DOHH2 (cell line): ENCODE measurements around the gene TIGD1.

Source experiments
- CTCF ChIP-seq: fragments of 200-600 bp; sonication (generic); IDR thresholded peaks from one replicate; pipeline ENCODE4 v1.5.1; 2014; ENCODE audit warnings: antibody characterized with exemption, mild to moderate bottlenecking, low read depth, low read length; ENCODE audit not compliant: poor library complexity, severe bottlenecking
- EZH2phosphoT487 ChIP-seq: fragments of 200-600 bp; sonication (generic); IDR thresholded peaks from 2 replicates; pipeline ENCODE4 v1.6.1; 2017; ENCODE audit warnings: borderline replicate concordance, mild to moderate bottlenecking, antibody characterized with exemption, low read length, moderate library complexity, mixed read lengths

GRCh38 chr2:232580648-232580981 lies 30.3 kb upstream of the TIGD1 start:
- TF ChIP-seq CTCF (no peak), EZH2phosphoT487 (no peak)
